H1 (cell line): Measurements from ENCODE around the gene INPP4B. TPM values are rescaled to one million over a fixed set of nuclear protein-coding genes. Genes with fewer than 3 reads are reported as not detected.

ENCODE experiments used
- CTCF ChIA-PET: fragments of 300-600 bp; sonication (Branson Sonifier 250); formaldehyde crosslinking; loops from one replicate; lab custom pipeline; 2021; ENCODE audit not compliant: partially characterized antibody; lab: Charles Lee
- POLR2A ChIA-PET: fragments of 300-600 bp; sonication (Branson Sonifier 250); formaldehyde crosslinking; loops from one replicate; lab custom pipeline; 2021; ENCODE audit warnings: inconsistent platforms; ENCODE audit not compliant: partially characterized antibody; lab: Charles Lee
- DNase-seq, 2 experiments: peaks; one replicate each; pipeline versions ENCODE4 v3.0.0 to v3.0.0-alpha.2; 2010 to 2022; ENCODE audit warnings: low spot score in 2 of 2, low read depth in 1 of 2, mixed read lengths in 1 of 2
- FAIRE-seq: peaks from 2 replicates; lab custom pipeline; 2011; peaks lifted over from hg19 to GRCh38; lab: Jason Lieb, UNC
- H2AFZ ChIP-seq: 2 replicates; pipeline ENCODE4 v1.8.1; 2012; ENCODE audit warnings: low read length, inconsistent platforms
- H2AK5ac ChIP-seq: 2 replicates; pipeline ENCODE4 v1.6.1; 2013; ENCODE audit warnings: low read depth, low read length
- H2BK120ac ChIP-seq: replicated peaks from 2 replicates; pipeline ENCODE3; 2013; ENCODE audit warnings: low read depth, low read length, inconsistent platforms
- H2BK12ac ChIP-seq: 2 replicates; pipeline ENCODE4 v1.6.1; 2013; ENCODE audit warnings: low read depth, low read length
- H2BK15ac ChIP-seq: 2 replicates; pipeline ENCODE4 v1.6.1; 2013; ENCODE audit warnings: low read length
- H2BK20ac ChIP-seq: 2 replicates; pipeline ENCODE4 v1.6.1; 2013; ENCODE audit warnings: low read length
- H2BK5ac ChIP-seq: 2 replicates; pipeline ENCODE4 v1.6.1; 2013; ENCODE audit warnings: low read depth, low read length
- H3K14ac ChIP-seq: 2 replicates; pipeline ENCODE4 v1.6.1; 2013; ENCODE audit warnings: inconsistent platforms; ENCODE audit not compliant: insufficient read length
- H3K18ac ChIP-seq: 2 replicates; pipeline ENCODE4 v1.6.1; 2013; ENCODE audit warnings: low read length; ENCODE audit errors: extremely low read depth
- H3K23ac ChIP-seq: 2 replicates; pipeline ENCODE4 v1.6.1; 2013; ENCODE audit warnings: inconsistent platforms; ENCODE audit not compliant: insufficient read length
- H3K23me2 ChIP-seq: 2 replicates; pipeline ENCODE4 v1.6.1; 2013; ENCODE audit warnings: low read depth, low read length
- H3K27ac ChIP-seq: 2 replicates; pipeline ENCODE4 v1.6.1; 2011; ENCODE audit warnings: low read depth, low read length, inconsistent platforms
- H3K27me3 ChIP-seq, 4 experiments: replicated peaks in 1 of 4; 1 replicate in 1 of 4; 2 replicates in 3 of 4; pipeline versions ENCODE4 v1.6.1 to v1.8.1; 2011 to 2013; ENCODE audit warnings: low read length in 3 of 4, mild to moderate bottlenecking in 3 of 4, inconsistent platforms in 2 of 4, mixed read lengths in 2 of 4, moderate library complexity in 1 of 4; ENCODE audit not compliant: control insufficient read depth in 3 of 4, insufficient read depth in 3 of 4; ENCODE audit errors: extremely low read depth in 1 of 4
- H3K36me3 ChIP-seq, 4 experiments: 2 replicates each; pipeline versions ENCODE4 v1.6.1 to v1.8.1; 2011 to 2013; ENCODE audit warnings: mild to moderate bottlenecking in 4 of 4, low read length in 3 of 4, moderate library complexity in 2 of 4, control low read depth in 1 of 4, inconsistent platforms in 1 of 4; ENCODE audit not compliant: insufficient read depth in 4 of 4, control insufficient read depth in 2 of 4
- H3K4ac ChIP-seq: replicated peaks from 2 replicates; pipeline ENCODE3; 2013; ENCODE audit warnings: low read length, low read depth, mixed read lengths, inconsistent platforms; ENCODE audit not compliant: insufficient read length
- H3K4me1 ChIP-seq, 4 experiments: replicated peaks in 1 of 4; 1 replicate in 1 of 4; 2 replicates in 3 of 4; pipeline versions ENCODE4 v1.6.1 to v1.8.1; 2011 to 2013; ENCODE audit warnings: low read length in 3 of 4, inconsistent platforms in 2 of 4, mixed read lengths in 1 of 4; ENCODE audit not compliant: insufficient read depth in 4 of 4, control insufficient read depth in 3 of 4
- H3K4me2 ChIP-seq, 2 experiments: 2 replicates each; pipeline versions ENCODE4 v1.6.1 to v1.8.1; 2011 to 2013; ENCODE audit warnings: low read depth in 2 of 2, low read length in 2 of 2, control low read depth in 1 of 2, inconsistent platforms in 1 of 2, mild to moderate bottlenecking in 1 of 2; ENCODE audit not compliant: insufficient read depth in 1 of 2
- H3K4me3 ChIP-seq, 4 experiments: fragments of 200-600, 300-600 bp in 1 of 4; sonication (generic), shearing (Covaris generic), sonication (Bioruptor Twin) in 1 of 4; 2 replicates each; pipeline versions ENCODE4 v1.5.1 to v1.8.1; 2011 to 2016; ENCODE audit warnings: low read length in 4 of 4, low read depth in 3 of 4, control low read depth in 2 of 4, inconsistent platforms in 2 of 4, mild to moderate bottlenecking in 2 of 4, mixed read lengths in 1 of 4, moderate library complexity in 1 of 4; ENCODE audit not compliant: insufficient read depth in 2 of 4; ENCODE audit errors: extremely low read depth in 1 of 4
- H3K56ac ChIP-seq: replicated peaks from 2 replicates; pipeline ENCODE3; 2013; ENCODE audit warnings: low read depth, mild to moderate bottlenecking, mixed read lengths, low read length, inconsistent platforms; ENCODE audit not compliant: insufficient read length
- H3K79me1 ChIP-seq: 2 replicates; pipeline ENCODE4 v1.6.1; 2013; ENCODE audit warnings: low read depth, low read length, control low read depth
- H3K79me2 ChIP-seq, 2 experiments: 2 replicates each; pipeline versions ENCODE4 v1.6.1 to v1.8.1; 2012 to 2013; ENCODE audit warnings: low read length in 2 of 2, mild to moderate bottlenecking in 2 of 2, inconsistent platforms in 1 of 2; ENCODE audit not compliant: insufficient read depth in 2 of 2, control insufficient read depth in 1 of 2
- H3K9ac ChIP-seq, 4 experiments: replicated peaks in 1 of 4; 1 replicate in 1 of 4; 2 replicates in 3 of 4; pipeline versions ENCODE4 v1.6.1 to v1.8.1; 2011 to 2013; ENCODE audit warnings: low read depth in 3 of 4, low read length in 3 of 4, control low read depth in 2 of 4, mild to moderate bottlenecking in 2 of 4, moderate library complexity in 2 of 4, inconsistent platforms in 1 of 4; ENCODE audit errors: extremely low read depth in 1 of 4
- H3K9me3 ChIP-seq, 2 experiments: 2 replicates each; pipeline versions ENCODE4 v1.6.1 to v1.8.1; 2012 to 2013; ENCODE audit warnings: mild to moderate bottlenecking in 2 of 2, moderate library complexity in 2 of 2, control low read depth in 1 of 2, inconsistent platforms in 1 of 2, low read depth in 1 of 2, low read length in 1 of 2, mixed read lengths in 1 of 2; ENCODE audit not compliant: insufficient read depth in 2 of 2
- H4K20me1 ChIP-seq, 2 experiments: replicated peaks in 1 of 2; 2 replicates each; pipeline versions ENCODE3 to v1.8.1; 2011 to 2013; ENCODE audit warnings: inconsistent platforms in 2 of 2, low read length in 2 of 2, mild to moderate bottlenecking in 1 of 2; ENCODE audit not compliant: insufficient read depth in 2 of 2, control insufficient read depth in 1 of 2
- H4K5ac ChIP-seq: 2 replicates; pipeline ENCODE4 v1.6.1; 2013; ENCODE audit warnings: low read length, low read depth, mixed read lengths, inconsistent platforms; ENCODE audit not compliant: insufficient read length
- H4K8ac ChIP-seq: 2 replicates; pipeline ENCODE4 v1.8.0; 2013; ENCODE audit warnings: mild to moderate bottlenecking, moderate library complexity, low read length, inconsistent platforms; ENCODE audit not compliant: insufficient read depth; ENCODE audit errors: extremely low read depth
- H4K91ac ChIP-seq: replicated peaks from 2 replicates; pipeline ENCODE3; 2013; ENCODE audit warnings: low read length, mixed read lengths, inconsistent platforms; ENCODE audit not compliant: insufficient read length
- ATF2 ChIP-seq: IDR thresholded peaks from 2 replicates; pipeline ENCODE4 v1.6.1; 2012; ENCODE audit warnings: low read length, inconsistent platforms
- ATF3 ChIP-seq: IDR thresholded peaks from 2 replicates; pipeline ENCODE4 v1.6.1; 2011; ENCODE audit warnings: low read depth, mild to moderate bottlenecking, low read length; ENCODE audit not compliant: insufficient read depth
- CBX8 ChIP-seq: fragments of 300-800, 300-1000 bp; sonication (generic); IDR thresholded peaks from 2 replicates; pipeline ENCODE4 v1.7.1; 2016; ENCODE audit warnings: low read depth, low read length, borderline replicate concordance
- GTF2F1 ChIP-seq: IDR thresholded peaks from 2 replicates; pipeline ENCODE4 v1.6.1; 2012; ENCODE audit warnings: low read depth, low read length, improper control_type of control experiment, borderline replicate concordance
- KDM4A ChIP-seq: IDR thresholded peaks from one replicate; pipeline ENCODE4 v1.7.1; 2012; ENCODE audit warnings: low read depth, mild to moderate bottlenecking, moderate library complexity, low read length, inconsistent platforms; ENCODE audit not compliant: severe bottlenecking
- KDM5A ChIP-seq: fragments of 200-600 bp; IDR thresholded peaks from 2 replicates; pipeline ENCODE4 v1.7.1; 2012; ENCODE audit warnings: mild to moderate bottlenecking, low read length, inconsistent platforms, mixed read lengths
- NANOG ChIP-seq: IDR thresholded peaks from 2 replicates; pipeline ENCODE4 v1.6.1; 2011; ENCODE audit warnings: low read length, low read depth, mild to moderate bottlenecking, inconsistent platforms; ENCODE audit not compliant: insufficient read depth, poor library complexity, severe bottlenecking
- NRF1 ChIP-seq: IDR thresholded peaks from 2 replicates; pipeline ENCODE4 v1.6.1; 2011; ENCODE audit warnings: mild to moderate bottlenecking, low read depth, low read length, improper control_type of control experiment
- POLR2A ChIP-seq, 2 experiments: IDR thresholded peaks; 1 replicate in 1 of 2; 2 replicates in 1 of 2; pipeline ENCODE4 v1.6.1; 2011; ENCODE audit warnings: low read depth in 2 of 2, low read length in 2 of 2, mild to moderate bottlenecking in 2 of 2; ENCODE audit errors: control extremely low read depth in 1 of 2
- RFX5 ChIP-seq: IDR thresholded peaks from 2 replicates; pipeline ENCODE4 v1.6.1; 2011; ENCODE audit warnings: low read depth, low read length, improper control_type of control experiment, borderline replicate concordance
- RNF2 ChIP-seq: fragments of 200-900, 300-1000 bp; sonication (generic); IDR thresholded peaks from 2 replicates; pipeline ENCODE4 v1.7.1; 2016; ENCODE audit warnings: borderline replicate concordance, low read depth, mild to moderate bottlenecking, antibody characterized with exemption, low read length; ENCODE audit not compliant: poor library complexity, severe bottlenecking; ENCODE audit errors: missing control alignments
- SP1 ChIP-seq: IDR thresholded peaks from 2 replicates; pipeline ENCODE4 v1.6.1; 2011; ENCODE audit warnings: low read depth, low read length
- WGBS, 2 experiments: shearing (Covaris generic) in 1 of 2; methylation state at CpG; one replicate each; pipeline versions ENCODE4 v1.1.6 to v1.1.7; 2013 to 2015; ENCODE audit warnings: low lambda C conversion rate in 2 of 2, mixed read lengths in 2 of 2, inconsistent platforms in 1 of 2, low coverage in 1 of 2, missing lambda C conversion rate in 1 of 2; ENCODE audit not compliant: insufficient replicate concordance in 2 of 2, insufficient coverage in 1 of 2, insufficient read length in 1 of 2; ENCODE audit errors: extremely low coverage in 1 of 2, missing lambda C conversion rate in 1 of 2; 5-methylcytosine and 5-hydroxymethylcytosine counted together
- polyA plus RNA-seq, 7 experiments: library from polyadenylated mRNA; depleted of rRNA in 3 of 7; stranded (reverse) in 5 of 7; unstranded in 2 of 7; fragments of >200 nt in 5 of 7; fragments of 200-250 nt in 2 of 7; gene quantifications; 1 replicate in 5 of 7; 2 replicates in 1 of 7; 4 replicates in 1 of 7; pipeline versions ENCODE4 v1.2.1 to v1.2.3, GENCODE V29; 2011 to 2013; ENCODE audit warnings: missing spikeins in 2 of 7, mixed read lengths in 2 of 7
- total RNA-seq: library from RNA; stranded (reverse); fragmentation: NEBNext Ultra II Directional; extraction: Animal tissue kit (Norgen Biotek cat#: 25700); gene quantifications from 2 replicates; pipeline ENCODE4 v1.2.1, GENCODE V29; 2021

Gene INPP4B
- total and polyA plus RNA-seq, 2 of the 8 experiments (the other 6 are each of a cell fraction or from before 2014, with no cell fraction given), result 0.11 to 0.54 TPM

- no peak overlapping the region for H4K8ac ChIP-seq
- CTCF ChIA-PET, result no interaction called here
- H3K23me2 ChIP-seq, result no peaks in the 10 kb centered on the region
- H4K20me1 ChIP-seq, result no peaks in the 10 kb centered on the region
- POLR2A ChIA-PET, result no interaction called here
- no peak overlapping the region for H2AK5ac ChIP-seq
- WGBS, 2 experiments, result 90% methylated on average over 1 of the region's 1 CpG; no CpG with 5 or more reads in 1 of the 2 experiments
- no peak overlapping the region for H3K4me2 ChIP-seq
- no peaks in the 10 kb centered on the region for H3K9me3 ChIP-seq
- H4K5ac ChIP-seq, result no peak overlapping the region
- no peaks in the 10 kb centered on the region for H3K79me1 ChIP-seq
- no peaks in the 10 kb centered on the region for H3K79me2 ChIP-seq
- no peak overlapping the region for H2BK120ac ChIP-seq
- no peak overlapping the region for H2BK15ac ChIP-seq
- H3K4ac ChIP-seq, result no peak overlapping the region
- no peak overlapping the region for H3K4me3 ChIP-seq
- no peak for DNase-seq
- no peak overlapping the region for H3K18ac ChIP-seq
- no peak overlapping the region for H2BK5ac ChIP-seq
- H3K23ac ChIP-seq, result no peak overlapping the region
- H2BK12ac ChIP-seq, result no peak overlapping the region
- peaks cover 0 to 3% (median 1%) of the 10 kb centered on the region in 4 experiments; a peak in 2 of 7 replicates for H3K4me1 ChIP-seq
- no peak overlapping the region for H3K14ac ChIP-seq
- no peak overlapping the region for H4K91ac ChIP-seq
- no peaks in the 10 kb centered on the region for H3K36me3 ChIP-seq
- no peak overlapping the region for H3K9ac ChIP-seq
- no peak overlapping the region for H3K27ac ChIP-seq
- H3K27me3 ChIP-seq, result no peaks in the 10 kb centered on the region
- H2BK20ac ChIP-seq, result no peak overlapping the region
- no peak overlapping the region for H3K56ac ChIP-seq
- no peak overlapping the region for H2AFZ ChIP-seq
- FAIRE-seq, result no peak
- TF ChIP-seq NANOG, result no peak
- TF ChIP-seq CBX8, result no peak
- no peak for TF ChIP-seq SP1
- TF ChIP-seq ATF3, result no peak
- TF ChIP-seq KDM4A, result no peak
- TF ChIP-seq ATF2, result no peak
- TF ChIP-seq RFX5, result no peak
- TF ChIP-seq NRF1, result no peak
- no peak for TF ChIP-seq RNF2
- TF ChIP-seq KDM5A, result no peak
- no peak for TF ChIP-seq GTF2F1
- no peak for TF ChIP-seq POLR2A (IDR thresholded peaks at IDR 0.05; ENCODE audit: control extremely low read depth in 1 of 2, low read depth in 2 of 2, low read length in 2 of 2)
Observed at GRCh38 chr4:142686081-142686480, 160.0 kb downstream of the INPP4B start.
